ENCODE measurements around the gene LSAMP.
"Not testable (repeated sequence)": the region's sequence is repeated elsewhere in the genome, so short reads cannot be mapped to it uniquely, and the experiment has no call there.

Gene LSAMP

GRCh38 chr3:115803661-115804060 is 641.6 kb downstream of the LSAMP start:
- no peak overlapping the region for H3K4me3 ChIP-seq (ENCODE audit: control insufficient read depth, low read depth, low read length)
- TF ChIP-seq, protein P1, sequence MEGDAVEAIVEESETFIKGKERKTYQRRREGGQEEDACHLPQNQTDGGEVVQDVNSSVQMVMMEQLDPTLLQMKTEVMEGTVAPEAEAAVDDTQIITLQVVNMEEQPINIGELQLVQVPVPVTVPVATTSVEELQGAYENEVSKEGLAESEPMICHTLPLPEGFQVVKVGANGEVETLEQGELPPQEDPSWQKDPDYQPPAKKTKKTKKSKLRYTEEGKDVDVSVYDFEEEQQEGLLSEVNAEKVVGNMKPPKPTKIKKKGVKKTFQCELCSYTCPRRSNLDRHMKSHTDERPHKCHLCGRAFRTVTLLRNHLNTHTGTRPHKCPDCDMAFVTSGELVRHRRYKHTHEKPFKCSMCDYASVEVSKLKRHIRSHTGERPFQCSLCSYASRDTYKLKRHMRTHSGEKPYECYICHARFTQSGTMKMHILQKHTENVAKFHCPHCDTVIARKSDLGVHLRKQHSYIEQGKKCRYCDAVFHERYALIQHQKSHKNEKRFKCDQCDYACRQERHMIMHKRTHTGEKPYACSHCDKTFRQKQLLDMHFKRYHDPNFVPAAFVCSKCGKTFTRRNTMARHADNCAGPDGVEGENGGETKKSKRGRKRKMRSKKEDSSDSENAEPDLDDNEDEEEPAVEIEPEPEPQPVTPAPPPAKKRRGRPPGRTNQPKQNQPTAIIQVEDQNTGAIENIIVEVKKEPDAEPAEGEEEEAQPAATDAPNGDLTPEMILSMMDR (conservative IDR thresholded peaks at IDR 0.05; ENCODE audit: control insufficient read depth, insufficient read depth, low read depth, low read length): no peak
- DNase-seq (ENCODE audit: low read depth): no peak

DNA sequence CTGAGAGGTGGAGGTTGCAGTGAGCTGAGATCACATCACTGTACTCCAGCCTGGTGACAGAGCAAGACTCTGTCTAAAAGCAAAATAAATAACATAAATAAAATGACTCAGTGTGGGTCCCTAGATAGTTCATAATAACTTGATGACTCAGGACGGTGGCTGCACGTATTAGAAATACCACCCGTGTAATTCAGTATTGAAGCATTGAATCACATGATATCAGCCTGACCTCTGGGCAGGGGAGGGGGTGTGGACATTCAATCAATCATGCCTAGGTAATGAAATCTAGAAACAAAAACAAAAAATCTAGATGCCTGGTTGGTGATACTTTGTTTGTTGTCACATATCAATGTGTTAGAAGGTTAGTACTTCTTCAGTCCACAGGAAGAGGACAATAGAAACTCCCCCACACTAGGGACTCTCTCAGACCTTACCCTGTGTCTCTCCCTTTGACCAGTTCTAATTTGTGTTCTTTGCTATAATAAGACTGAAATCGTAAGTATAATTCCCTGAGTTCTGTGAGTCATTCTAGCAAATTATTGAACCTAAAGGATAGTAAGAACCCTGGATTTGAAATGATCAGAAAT is 644.7 kb downstream of the LSAMP start:
- H3K4me3 ChIP-seq (ENCODE audit: control insufficient read depth, low read depth, low read length): no peak overlapping the region
- DNase-seq (ENCODE audit: low read depth): peak; percentile 91
- TF ChIP-seq, protein P1 (conservative IDR thresholded peaks at IDR 0.05; ENCODE audit: control insufficient read depth, insufficient read depth, low read depth, low read length): no peak

- not testable (repeated sequence) for DNase-seq (ENCODE audit: low read depth); H3K4me3 ChIP-seq (ENCODE audit: control insufficient read depth, low read depth, low read length)
Measured at GRCh38 chr3:115800065-115800464, 645.2 kb downstream of the LSAMP start.

DNA sequence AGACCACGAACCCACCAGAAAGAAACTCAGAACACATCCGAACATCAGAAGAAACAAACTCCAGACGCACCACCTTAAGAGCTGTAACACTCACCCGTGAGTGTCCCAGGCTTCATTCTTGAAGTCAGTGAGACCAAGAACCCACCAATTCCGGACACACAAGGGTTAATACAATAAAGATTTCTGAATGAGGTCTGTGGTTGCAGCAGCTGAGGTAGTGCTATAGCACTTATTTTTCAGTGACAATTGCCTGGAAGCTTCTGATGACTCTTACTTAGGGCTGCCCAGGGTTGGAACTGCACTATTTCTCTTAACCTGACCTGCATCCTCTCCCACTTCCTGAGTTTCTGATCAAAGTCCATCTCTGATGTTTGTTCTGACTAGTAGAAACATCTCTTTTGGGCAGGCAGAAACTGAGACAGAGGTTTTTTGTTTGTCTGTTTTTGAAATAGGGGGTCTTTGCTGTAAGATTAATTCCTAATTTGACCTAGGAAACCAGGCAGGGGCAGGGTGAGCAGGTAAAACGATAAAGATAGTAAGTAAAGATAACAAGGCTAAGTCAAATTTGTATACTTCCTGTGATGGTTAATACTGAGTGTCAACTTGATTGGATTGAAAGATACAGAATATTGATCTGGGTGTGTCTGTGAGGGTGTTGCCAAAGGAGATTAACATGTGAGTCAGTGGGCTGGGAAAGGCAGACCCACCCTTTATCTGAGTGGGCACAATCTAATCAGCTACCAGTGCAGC is 652.9 kb downstream of the LSAMP start:
- H3K4me3 ChIP-seq (ENCODE audit: control insufficient read depth, low read depth, low read length): no peak overlapping the region
- peak; percentile 29 for DNase-seq (ENCODE audit: low read depth)
- TF ChIP-seq, protein P1 (conservative IDR thresholded peaks at IDR 0.05; ENCODE audit: control insufficient read depth, insufficient read depth, low read depth, low read length): no peak

GRCh38 chr3:115791271-115792153 is 653.8 kb downstream of the LSAMP start:
- not testable (repeated sequence) for H3K4me3 ChIP-seq (ENCODE audit: control insufficient read depth, low read depth, low read length); DNase-seq (ENCODE audit: low read depth)

DNA sequence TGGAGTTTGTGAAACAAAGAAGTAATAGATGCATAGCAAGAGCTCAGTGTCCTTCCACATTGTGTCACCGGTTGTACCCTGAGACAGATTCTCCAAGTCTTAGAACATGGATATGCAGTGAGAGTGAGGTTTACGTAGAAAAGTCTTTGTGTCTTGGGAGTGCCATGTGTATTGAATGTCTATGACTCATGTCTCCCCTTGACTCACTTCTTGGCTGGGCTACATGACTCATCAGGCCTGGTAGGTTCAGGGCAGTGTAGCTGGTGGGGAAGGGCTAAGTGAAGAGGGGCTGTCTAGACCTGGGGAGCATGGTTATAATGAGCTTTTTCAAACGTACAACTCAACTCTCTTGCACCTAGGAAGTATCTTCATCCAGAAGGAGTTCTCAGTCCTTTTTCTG is 654.5 kb downstream of the LSAMP start:
- no peak overlapping the region for H3K4me3 ChIP-seq (ENCODE audit: control insufficient read depth, low read depth, low read length)
- peak; percentile 99 for DNase-seq (ENCODE audit: low read depth)
- TF ChIP-seq, protein P1 (conservative IDR thresholded peaks at IDR 0.05; ENCODE audit: control insufficient read depth, insufficient read depth, low read depth, low read length): no peak

GRCh38 chr3:115789481-115789880 is 655.8 kb downstream of the LSAMP start:
- no peak overlapping the region for H3K4me3 ChIP-seq (ENCODE audit: control insufficient read depth, low read depth, low read length)
- TF ChIP-seq, protein P1 (conservative IDR thresholded peaks at IDR 0.05; ENCODE audit: control insufficient read depth, insufficient read depth, low read depth, low read length): no peak
- no peak for DNase-seq (ENCODE audit: low read depth)
